NCI-H2107 treated with DMSO at 0.1 percent for 48 hours (cell line): ENCODE results near the gene NRXN2.

Experiments
- DNase-seq: peaks from one replicate; lab custom pipeline; 2025; ENCODE audit not compliant: unreplicated experiment; lab: John Stamatoyannopoulos, UW

Gene NRXN2

DNA sequence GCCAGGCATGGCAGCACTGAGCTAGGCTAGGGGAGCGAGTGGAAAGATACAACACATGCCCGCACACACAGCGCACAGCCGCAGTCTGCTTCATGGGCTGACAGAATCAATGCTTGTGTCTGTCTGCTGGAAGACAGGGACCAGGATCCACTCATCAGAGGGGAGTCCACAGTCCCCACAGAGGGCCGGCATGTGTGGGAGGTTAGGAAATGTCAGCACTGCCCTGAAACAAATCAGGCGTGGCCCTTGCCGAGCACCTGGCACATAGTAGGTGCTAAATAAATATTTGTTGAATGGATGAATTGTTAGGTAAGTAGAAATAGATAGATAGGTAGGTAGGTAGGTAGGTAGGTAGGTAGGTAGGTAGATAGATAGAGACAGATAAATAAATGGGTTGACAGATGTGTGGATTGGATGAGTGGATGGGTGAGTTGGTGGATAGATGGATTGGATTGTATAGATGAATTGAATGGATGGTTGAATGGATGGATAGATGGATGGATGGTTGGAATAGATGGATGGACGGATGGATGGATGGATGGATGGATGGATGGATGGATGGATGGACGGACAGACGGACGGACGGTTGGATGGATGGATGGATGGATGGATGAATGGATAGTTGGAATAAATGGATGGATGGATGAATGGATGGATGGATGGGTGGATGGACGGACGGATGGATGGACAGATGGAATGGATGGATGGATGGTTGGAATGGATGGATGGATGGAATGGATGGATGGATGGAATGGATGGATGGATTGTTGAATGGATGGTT lies 128.6 kb downstream of the NRXN2 start:
- DNase-seq = no peak

- no peak for DNase-seq
Observed at GRCh38 chr11:64593156-64594105, 129.6 kb downstream of the NRXN2 start.

DNA sequence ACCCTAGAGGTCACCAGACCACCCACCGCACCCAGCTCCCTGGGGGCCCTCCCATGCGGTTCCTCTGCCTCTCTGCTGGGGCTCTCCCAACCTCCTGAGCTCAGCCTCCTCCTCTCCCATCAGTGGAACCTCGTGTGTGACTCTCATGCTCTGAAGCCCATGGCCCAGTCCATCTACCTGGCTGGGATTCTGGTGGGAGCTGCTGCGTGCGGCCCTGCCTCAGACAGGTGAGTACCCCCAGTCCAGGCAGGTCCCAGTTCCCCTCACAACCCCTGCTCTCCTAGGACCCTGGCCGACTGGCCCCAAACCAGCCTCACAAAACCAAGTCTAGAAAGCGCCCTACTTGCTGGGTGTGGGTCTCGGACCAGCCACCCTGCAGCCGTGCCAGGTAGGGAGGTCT lies 130.3 kb downstream of the NRXN2 start:
- no peak for DNase-seq

GRCh38 chr11:64592234-64592615 lies 130.8 kb downstream of the NRXN2 start:
- DNase-seq = no peak

GRCh38 chr11:64591257-64592233 lies 131.5 kb downstream of the NRXN2 start:
- DNase-seq = no peak

DNA sequence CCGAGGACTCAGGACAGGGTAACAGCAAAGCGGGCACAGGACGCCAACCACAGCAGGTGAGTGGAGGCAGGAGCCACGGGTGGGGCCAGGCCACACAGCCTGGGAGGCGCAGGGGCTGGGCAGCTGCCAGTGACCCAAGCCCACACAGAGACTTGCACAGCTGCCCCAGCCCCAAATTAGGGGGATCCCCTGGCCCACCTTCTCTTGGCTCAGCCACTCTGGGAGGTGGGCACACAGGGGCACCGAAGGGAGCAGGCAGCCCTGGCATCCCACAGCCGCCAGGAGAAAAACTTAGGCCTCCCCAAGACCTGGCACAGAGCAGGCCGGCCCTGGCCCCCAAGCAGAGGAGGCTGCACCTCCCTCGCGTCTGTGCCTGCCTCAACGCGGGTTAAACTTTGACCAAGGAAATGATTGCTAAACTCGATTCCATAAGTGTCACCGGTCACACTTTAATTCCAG lies 132.2 kb downstream of the NRXN2 start, which contains the start of gene SLC22A12:
TSS of gene SLC22A12 (plus strand) at position 458 of the 459 bp plus-strand sequence. CDS start 337 bp downstream, outside the sequence.
- DNase-seq = no peak

DNA sequence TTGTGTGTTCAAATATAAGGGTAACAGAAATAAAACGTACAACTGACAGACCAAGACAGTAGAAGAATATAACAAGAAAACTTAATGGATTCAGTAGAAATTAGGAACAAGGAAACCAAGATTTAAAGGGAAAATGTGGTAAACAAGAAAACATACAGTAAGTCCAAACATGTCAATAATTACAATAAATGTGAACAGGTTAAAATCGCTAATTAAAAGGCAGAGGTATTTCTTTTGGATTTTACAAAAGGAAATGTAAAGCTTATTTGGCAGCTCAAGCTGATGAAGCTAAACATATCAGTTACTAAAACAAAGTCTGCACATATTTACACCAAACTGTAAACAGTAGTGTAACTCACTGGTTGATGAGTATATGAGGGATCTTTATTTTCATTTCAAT lies 134.3 kb downstream of the NRXN2 start:
- DNase-seq = no peak

GRCh38 chr11:64586366-64586765 lies 136.6 kb downstream of the NRXN2 start:
- DNase-seq = no peak

DNA sequence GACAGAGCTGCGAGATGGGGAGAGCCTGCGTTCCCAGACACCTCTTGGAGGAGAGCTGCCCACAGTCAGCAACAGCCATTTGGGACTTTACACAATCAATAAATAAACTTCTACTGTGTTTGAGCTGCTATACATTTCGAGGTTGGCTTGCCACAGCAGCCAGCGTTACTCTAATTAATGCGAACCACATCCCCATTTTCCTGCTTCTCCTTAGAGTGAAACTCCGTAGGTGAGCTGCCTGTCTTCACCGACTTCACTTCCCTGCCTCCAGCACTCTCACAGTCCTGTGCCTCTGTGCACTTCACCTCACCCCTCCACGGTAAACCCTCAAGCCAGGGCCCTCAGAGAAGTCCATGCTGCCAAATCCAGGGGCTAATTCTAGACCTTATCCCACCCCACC lies 137.8 kb downstream of the NRXN2 start:
- no peak for DNase-seq

DNA sequence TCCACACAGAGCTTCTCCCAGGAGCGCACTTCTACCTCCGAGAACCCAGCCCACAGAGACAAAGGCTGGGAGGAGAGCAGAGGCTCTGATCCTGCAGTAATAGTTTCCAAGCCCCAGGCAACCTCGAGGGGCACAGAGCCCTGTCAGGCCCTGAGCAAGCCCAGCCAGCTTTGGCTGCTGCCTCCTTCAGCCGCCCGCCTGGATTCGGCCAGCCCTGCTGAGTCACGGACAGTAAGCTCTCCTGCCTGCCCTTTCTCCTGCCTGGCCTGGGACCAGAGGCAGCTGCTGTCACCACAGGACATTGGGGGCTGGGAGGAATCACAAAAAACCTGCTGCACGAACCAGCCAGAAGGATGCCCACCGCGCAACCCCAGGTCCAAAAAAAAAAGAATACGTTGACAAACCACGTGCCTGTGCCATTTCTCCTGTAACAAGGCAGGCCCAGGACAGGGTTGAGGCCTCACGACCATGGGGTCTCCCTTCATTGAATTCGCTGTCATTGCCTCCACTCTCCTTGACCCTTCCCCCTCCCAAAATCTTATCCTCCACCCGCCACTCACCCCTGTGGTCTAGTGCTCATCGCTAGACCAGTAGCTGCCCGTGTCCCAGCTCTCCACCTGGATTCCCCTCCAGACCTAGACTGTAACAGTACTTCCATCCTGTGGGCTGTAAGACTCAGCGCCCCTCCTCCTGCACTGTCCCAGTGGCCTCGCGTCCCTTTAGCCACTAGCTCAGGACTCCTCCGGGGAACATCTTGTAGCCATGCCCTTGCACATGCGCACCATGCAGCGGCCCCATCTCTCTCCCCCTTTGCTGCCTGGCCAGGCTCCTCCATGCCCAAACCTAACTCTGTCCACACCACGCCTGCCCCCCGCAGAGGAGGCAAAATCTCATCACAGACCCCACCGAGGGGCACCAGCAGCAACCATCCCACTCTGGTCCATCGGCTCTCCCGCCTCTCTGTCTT lies 139.4 kb downstream of the NRXN2 start:
- no peak for DNase-seq

GRCh38 chr11:64582885-64583284 lies 140.1 kb downstream of the NRXN2 start:
- no peak for DNase-seq

GRCh38 chr11:64581057-64581523 lies 141.9 kb downstream of the NRXN2 start:
- DNase-seq = no peak

DNA sequence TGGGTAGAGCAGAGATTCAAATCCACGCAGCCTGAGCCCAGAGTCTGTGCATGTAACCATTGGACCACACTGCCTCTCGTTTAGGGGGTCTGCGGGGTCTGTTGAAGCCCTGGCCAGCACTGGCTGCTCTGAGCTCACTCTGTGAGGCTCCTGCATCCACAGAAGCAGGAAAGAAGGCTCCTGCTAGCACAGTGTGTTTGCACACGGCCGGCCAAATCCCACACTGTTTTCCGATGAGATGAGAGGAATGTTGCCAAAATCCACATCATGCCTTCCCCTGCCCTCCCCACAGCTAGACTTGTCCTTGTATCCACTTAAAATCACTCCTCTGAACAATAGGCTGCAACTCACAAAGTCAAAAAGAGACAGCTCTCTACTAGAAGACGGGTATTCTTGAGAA lies 142.6 kb downstream of the NRXN2 start:
- DNase-seq = no peak

DNA sequence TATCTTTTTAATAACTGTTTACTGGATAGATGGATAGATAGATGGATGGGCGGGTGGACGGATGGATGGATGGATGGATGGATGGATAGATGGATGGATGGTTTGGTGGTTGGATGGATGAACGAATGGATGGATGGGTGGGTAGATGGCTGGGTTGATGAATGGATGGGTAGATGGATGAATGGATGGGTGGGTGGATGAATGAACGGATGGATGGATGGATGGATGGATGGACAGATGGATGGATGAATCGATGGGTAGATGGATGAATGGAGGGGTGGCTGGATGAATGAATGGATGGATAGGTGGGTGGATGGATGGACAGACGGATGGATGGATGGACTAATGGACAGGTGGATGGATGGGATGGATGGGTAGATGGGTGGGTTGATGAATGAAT lies 145.8 kb downstream of the NRXN2 start:
- DNase-seq = no peak

GRCh38 chr11:64572143-64572542 lies 150.9 kb downstream of the NRXN2 start:
- DNase-seq = no peak

GRCh38 chr11:64571410-64572091 lies 151.4 kb downstream of the NRXN2 start:
- DNase-seq = no peak

DNA sequence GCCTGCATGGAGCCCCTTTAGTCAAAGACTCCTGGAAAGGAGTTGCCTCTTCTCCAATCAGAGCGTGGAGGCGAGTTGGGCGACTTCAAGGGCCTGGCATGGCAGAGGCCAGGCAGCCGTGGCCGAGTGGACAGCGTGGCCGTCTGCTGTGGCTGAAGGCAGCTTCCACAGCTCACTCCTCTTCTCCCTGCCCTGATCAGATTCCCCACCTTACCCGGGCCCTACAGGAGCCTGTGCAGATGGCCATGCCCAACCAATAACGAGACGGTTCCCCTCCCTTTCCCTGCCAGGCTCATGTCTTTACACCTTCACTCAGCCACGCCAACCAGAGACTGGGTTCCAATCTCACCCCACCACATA lies 152.0 kb downstream of the NRXN2 start:
- DNase-seq = no peak

- DNase-seq = no peak
Observed at GRCh38 chr11:64570341-64570740, 152.7 kb downstream of the NRXN2 start.
